Activated CD4-positive, alpha-beta T cell treated with anti-CD3 and anti-CD28 coated beads, Interleukin-2, amount 50 U/mL, for 48 hours (primary cell): ENCODE results near the gene TREM1.
"Not testable (repeated sequence)": the region's sequence is repeated elsewhere in the genome, so short reads cannot be mapped to it uniquely, and the experiment has no call there.

Source experiments
- DNase-seq, 2 experiments: peaks; one replicate each; pipeline ENCODE4 v3.0.0-alpha.2; 2020

TREM1 gene

GRCh38 chr6:41286544-41287346 lies at the start of gene TREM1:
Gene TREM1 (minus strand): TSS chr6:41286682. CDS start chr6:41286655, 27 bp downstream.
- DNase-seq: no peak

DNA sequence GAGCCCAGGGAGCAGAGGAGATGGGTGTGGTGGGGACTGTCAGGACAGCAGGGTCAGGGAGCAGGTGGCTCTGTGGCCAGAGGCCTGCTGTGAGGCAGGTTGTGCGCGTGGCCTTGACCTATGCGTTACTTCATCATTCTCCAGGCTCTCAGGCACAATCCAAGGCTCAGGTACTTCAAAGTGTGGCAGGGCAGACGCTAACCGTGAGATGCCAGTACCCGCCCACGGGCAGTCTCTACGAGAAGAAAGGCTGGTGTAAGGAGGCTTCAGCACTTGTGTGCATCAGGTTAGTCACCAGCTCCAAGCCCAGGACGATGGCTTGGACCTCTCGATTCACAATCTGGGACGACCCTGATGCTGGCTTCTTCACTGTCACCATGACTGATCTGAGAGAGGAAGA lies 49.5 kb upstream of the TREM1 start:
- DNase-seq: no peak

- DNase-seq: no peak
Observed at GRCh38 chr6:41335296-41335695, 48.8 kb upstream of the TREM1 start, which contains the start of gene NCR2. Gene NCR2 (plus strand): TSS chr6:41335608. CDS start chr6:41335877, 269 bp downstream.

DNA sequence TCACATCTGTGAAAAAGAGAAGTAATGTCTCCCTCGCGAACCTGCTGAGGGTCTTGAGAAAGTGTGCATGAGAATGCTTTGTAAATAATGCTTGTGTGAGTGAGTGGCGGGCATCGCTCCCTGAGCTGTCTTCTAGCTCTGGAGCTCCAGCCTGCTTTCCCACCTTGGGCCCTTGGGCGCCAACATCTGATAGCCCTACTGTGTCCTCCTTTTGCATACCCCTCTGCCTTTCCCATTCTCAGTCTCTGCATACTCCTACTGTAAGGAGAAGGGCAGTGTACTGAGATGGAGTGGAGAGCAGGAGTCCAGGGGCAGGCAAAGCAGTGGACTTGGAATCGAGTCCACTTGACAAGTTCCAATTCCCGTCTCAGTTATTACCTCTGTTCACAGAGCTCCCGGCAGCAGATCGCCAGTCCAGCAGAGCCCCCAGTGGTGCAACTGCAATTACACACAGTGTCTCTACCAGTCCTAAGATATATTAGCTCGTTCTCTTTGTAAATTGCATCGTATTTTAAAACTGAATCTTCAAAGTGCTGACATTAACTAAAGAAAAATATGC lies 48.1 kb upstream of the TREM1 start:
- DNase-seq: no peak

DNA sequence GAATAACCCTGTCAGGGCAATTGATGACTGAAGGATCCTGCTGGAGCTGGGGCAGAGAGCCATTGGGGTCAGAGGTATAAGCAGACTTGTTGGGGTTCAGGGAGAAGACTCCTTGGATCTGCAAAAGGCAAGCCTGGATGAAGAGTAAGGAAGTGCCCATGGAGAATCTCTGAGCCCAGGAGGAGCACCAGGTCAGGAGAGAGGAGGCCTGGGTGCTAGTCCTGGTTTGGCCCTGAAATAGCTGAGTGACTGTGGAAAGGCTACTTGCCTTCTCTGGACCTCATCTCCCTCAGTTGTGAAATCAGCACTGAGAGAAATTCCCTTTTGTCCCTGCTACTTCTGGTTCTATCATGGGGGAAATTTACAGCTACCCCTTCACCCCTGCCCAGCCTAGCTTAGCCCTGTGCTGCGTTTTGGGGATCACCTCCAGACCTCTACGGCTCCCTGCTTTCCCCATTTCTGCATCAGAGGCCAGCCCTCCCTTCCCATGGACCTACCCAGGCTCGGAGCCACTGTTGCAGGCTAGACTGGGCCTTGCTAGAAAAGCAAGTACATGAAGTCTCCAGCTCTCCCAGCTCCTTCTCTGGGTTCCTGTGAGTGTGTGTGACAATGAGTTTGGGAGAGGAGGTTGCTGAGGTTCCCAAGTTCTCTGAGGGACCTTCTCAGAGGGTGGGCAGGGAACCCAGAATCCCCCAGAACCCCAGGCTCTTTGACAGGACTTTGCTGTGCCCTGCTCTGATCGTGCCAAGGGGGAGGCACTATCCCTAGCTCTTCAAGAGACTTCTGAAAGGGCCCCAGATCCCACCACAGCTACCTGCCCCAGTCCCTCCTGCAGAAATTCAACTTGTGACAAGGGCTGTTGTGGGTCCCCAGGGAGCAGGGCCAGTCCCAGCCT lies 46.6 kb upstream of the TREM1 start:
- DNase-seq: no peak

DNA sequence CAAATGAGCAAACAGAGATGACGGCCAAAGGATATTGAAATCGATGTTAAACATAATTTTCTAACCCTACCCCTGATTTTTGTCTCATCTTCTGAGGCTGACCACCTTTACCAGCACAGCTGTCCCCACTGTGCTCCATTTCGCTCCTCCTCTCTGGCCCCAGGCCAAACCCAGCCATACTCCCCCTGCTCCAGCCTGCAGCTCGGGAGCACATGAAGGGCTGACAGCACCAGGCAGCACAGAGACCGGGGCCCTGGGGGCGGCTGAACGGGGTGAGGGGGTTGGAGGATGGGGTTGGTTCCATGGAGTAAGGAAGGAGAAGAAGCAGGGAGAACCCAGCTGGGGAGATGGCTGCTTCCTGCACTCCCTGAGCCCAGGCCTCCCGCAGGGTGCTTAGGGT lies 45.8 kb upstream of the TREM1 start:
- DNase-seq: no peak

DNA sequence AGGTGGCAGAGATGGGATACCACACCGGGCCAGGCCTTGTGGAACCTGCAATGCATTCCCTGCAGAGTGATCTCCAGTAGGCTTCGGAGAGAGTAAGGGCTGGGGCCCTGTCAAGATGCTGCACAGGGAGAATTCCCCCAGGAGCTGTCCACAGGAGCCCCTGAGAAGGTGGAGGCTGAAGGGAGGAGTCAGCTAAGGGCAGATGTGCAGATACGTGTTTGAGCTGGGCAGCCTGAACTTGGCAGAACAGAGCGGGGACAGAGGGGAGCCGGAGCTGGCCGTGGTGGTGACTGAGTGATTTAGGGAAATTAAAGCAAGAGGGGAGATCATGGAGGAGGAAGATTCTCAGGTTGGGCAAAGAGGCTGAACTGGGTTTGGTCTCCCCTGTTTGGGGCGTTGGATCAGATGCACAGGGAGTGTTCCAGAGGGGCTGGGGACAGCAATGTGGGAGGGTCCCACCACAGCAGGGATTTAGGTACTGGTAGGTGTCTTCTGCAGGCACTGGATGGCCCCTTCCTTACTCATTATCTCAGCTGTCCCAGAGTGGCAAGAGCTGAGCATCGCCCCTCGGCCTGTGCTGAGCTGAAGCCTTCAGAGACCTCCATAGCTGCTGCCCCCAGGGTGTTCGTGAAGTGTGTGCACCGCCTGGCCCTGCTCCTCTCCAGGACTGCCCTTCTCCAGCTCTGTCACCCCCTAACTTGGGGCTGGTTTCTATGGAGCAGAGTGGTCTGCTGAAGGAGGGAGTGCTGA lies 45.1 kb upstream of the TREM1 start:
- DNase-seq: no peak

- no peak for DNase-seq
Observed at GRCh38 chr6:41327177-41327576, 40.7 kb upstream of the TREM1 start.

DNA sequence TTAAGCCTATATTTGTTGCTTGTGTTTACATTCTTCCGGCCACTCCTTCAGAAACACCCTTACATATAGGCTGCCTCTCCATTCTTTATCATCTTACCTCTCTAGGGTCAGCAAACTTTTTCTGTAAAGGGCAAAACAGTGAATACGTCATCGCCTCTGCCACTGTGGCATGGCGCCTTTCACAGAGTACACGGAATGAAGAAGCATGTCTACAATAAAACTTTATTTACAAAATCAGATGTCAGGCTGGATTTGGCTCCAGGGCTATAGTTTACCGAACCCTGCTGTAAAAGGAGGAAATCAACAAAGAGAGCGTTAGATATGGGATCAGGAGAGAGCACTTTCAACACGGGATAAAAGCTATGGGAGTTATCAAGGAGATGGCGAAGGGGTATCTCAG lies 39.6 kb upstream of the TREM1 start:
- no peak for DNase-seq

DNA sequence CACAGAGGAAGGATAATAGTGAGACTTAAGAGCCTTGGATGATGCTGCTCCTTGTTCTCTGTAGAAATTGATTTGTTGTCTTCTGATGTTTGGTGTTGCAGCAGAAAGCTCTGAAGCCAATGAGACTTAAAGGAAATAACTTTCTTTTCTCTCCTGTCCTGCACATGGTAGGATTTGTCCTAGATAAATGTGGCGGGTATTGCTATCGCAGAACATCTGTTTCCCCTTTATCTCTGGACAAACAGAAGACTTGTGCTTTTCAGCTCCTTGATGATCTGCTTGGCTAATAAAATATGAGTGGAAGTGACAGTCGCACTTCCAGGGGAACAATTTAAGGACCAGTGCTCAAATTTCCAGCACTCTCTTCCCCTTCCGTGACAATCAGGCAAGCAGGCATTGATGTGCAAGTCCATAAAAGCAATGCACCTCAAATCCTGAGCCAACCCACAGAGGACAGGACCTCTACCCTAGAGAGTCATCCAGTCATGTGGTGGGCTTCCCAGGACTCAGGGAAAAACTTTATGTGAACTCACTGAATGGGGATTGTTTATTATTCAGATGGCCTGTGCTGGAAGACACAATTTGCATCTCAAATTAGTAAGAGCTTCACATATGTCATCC lies 39.1 kb upstream of the TREM1 start:
- DNase-seq: no peak

- DNase-seq: no peak
Observed at GRCh38 chr6:41321183-41321582, 34.7 kb upstream of the TREM1 start.

GRCh38 chr6:41318654-41319565 lies 32.4 kb upstream of the TREM1 start:
- DNase-seq: peak; percentile 81 to 85

DNA sequence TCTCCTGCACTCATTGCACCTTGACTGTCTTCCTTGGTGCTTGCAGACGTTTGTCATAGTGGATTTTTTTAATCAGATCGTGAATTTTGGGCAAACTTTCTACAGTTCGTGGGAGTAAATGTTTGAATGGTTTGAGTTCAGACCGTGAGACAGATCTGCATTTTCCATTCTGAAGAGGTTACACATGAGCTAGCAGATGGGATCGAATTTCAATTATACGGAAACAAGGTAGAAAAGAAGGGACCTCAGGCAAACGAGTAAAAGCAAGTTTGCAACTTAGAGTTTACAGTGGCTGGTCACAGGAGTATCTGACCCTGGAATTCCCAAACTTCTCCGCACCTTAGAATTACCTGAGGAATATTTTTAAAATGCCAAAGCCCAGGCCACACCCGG lies 31.8 kb upstream of the TREM1 start:
- DNase-seq: no peak

GRCh38 chr6:41315943-41316620 lies 29.6 kb upstream of the TREM1 start:
- DNase-seq: no peak

DNA sequence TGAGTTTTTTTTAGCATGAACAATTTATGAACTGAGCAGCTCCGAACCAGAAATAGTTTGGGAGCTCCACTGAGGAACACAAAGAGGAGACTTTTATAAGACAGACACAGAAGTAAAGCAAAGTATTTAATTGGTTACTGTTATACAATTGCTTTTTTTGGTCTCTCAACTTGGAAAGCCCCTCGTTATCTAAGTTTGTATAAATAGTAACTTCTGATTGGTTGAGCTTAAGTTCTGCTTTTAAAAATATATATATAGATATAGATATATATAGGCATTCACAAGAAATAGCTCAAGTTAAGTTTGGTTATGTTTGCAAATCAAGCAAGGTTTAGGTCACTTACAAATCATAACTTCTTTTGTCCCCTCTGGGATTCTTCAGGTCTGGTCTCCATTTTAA lies 28.7 kb upstream of the TREM1 start:
- DNase-seq: no peak

DNA sequence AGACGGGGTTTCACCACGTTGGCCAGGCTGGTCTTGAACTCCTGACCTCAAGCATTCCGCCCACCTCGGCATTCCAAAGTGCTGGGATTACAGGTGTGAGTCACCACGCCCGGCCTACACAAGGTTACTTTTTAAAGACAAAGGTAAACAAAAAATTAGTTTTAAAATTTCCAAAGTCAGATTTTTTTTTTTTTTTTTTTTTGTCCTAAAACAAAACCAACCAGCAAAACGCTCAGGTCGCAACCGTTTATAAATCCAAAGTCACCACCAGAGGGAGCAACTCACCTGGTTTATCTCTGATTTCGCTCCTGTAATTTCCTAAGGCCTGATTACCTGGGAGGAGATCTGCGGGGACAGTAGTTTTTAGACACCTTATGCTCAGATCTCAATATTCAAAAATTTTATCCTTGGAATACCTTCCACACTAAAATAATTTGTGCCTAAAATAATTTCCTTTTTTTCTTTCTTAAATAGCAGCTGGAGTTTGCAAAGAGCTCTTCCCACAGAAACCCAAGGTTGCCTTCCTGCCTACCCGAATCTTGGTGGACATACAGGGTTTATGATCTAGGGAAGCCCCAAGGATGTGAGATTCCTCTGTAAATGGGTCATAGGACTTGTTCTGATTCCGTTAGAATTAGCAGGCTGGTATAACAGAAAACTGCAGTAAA lies 19.8 kb upstream of the TREM1 start:
- DNase-seq: peak; percentile 37 to 47

DNA sequence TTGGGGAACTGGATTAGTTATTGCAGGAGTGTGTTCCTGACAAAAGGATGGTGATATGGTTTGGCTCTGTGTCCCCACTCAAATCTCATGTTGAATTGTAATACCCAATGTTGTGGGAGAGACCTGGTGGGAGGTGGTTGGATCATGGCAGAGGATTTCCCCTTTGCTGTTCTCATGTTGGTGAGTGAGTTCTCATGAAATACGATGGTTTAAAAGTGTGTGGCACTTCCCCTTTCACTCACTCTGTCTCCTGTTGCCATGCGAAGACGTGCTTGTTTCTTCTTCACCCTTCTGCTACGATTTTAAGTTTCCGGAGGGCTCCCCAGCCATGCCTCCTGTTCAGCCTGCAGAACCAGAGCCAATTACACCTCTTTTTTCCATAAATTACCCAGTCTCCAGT lies 16.2 kb upstream of the TREM1 start:
- no peak for DNase-seq

DNA sequence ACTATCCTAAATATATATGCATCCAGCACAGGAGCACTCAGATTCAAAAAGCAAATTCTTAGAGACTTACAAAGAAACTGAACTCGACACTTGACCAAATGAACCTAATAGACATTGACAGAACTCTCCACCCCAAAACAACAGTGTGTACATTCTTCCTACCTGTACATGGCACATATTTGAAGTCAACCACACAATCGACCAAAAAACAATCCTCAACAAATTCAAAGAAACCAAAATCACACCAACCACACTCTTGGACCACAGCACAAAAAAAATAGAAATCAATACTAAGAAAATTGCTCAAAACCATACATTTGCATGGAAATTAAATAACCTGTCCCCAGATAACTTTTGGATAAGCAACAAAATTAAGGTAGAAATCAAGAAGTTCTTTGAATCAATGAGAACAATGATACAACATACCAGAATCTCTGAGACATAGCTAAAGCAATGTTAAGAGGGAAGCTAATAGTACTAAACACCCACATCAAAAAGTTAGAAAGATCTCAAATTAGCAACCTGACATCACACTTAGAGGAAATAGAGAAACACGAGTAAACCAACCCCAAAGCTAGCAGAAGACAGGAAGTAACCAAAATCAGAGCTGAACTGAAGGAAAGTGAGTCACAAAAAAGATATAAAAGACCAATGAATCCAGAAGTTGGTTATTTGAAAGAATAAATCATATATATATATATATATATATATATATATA lies 12.5 kb upstream of the TREM1 start:
- no peak for DNase-seq

GRCh38 chr6:41297248-41297647 lies 10.8 kb upstream of the TREM1 start:
- DNase-seq: not testable (repeated sequence)
